Amniotic epithelial cell (primary cell): ENCODE data around the gene ANO2.
"Not testable (repeated sequence)": the region's sequence is repeated elsewhere in the genome, so short reads cannot be mapped to it uniquely, and the experiment has no call there.

Experiments used
- DNase-seq: peaks from one replicate; pipeline ENCODE4 v3.0.0-alpha.2; 2010; ENCODE audit warnings: low read depth

Gene ANO2

DNA sequence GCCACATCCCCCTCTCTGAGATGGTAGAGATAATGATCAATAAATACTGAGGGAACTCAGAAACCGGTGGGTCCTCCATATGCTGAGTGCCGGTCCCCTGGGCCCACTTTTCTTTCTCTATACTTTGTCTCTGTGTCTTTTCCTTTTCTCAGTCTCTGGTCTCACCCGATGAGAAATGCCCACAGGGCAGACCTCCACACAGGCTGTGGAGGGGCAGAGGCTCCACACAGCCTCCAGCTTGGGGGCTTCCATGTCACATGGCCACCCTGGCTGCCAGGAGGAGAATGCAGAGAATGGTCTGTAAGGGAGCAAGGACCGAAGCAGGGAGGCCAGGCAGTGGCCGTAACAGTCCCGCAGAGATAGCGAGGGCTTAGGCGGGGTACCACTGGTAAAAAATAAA lies 407.3 kb downstream of the ANO2 start:
- DNase-seq, result no peak

DNA sequence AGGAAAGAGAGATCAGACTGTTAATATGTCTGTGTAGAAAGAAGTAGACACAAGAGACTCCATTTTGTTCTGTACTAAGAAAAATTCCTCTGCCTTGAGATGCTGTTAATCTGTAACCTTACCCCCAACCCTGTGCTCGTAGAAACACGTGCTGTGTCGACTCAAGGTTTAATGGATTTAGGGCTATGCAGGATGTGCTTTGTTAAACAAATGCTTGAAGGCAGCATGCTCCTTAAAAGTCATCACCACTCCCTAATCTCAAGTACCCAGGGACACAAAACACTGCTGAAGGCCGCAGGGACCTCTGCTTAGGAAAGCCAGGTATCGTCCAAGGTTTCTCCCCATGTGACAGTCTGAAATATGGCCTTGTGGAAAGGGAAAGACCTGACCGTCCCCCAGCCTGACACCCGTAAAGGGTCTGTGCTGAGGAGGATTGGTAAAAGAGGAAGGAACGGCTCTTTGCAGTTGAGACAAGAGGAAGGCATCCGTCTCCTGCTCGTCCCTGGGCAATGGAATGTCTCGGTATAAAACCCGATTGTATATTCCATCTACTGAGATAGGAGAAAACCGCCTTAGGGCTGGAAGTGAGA lies 407.9 kb downstream of the ANO2 start:
- not testable (repeated sequence) for DNase-seq

DNA sequence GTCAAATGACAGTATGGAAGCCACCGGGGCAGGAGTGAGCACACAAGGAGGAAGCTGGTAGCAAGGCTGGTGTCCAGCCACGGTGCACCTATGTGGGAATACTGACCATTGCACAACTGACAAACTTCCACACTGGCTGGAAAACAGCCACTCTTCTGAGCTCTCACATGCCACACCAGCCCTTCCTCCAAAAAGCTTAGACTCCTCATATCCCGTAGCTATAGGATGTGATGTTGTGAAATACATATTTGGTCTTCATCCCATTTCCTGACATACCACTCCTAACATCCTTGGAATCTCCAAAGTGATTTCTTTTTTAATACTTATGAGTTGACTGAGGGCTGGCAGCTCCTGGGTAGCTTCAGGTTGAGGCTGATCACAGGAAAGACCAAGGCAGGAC lies 409.5 kb downstream of the ANO2 start:
- DNase-seq, result no peak

- no peak for DNase-seq
Measured at GRCh38 chr12:5534426-5535199, 410.4 kb downstream of the ANO2 start.

DNA sequence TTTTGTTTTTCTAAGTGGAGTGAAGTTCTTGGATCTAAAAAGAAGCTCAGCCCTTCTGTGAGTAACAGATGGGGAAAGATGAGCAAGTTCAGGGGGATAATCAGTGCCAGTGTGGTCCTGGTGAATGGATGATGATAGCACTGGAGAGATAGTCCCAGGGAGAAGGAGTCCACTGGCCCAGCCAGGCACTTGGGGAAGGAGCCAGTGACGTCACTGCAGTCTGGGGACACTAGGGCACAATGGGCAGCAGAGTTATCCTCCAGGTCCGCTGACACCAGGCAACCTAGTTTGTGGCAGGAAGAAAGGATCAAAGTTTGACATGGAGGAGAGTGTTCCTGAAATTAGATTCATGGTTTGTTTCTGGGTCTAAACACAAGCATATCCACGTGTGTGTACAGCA lies 411.7 kb downstream of the ANO2 start:
- no peak for DNase-seq

DNA sequence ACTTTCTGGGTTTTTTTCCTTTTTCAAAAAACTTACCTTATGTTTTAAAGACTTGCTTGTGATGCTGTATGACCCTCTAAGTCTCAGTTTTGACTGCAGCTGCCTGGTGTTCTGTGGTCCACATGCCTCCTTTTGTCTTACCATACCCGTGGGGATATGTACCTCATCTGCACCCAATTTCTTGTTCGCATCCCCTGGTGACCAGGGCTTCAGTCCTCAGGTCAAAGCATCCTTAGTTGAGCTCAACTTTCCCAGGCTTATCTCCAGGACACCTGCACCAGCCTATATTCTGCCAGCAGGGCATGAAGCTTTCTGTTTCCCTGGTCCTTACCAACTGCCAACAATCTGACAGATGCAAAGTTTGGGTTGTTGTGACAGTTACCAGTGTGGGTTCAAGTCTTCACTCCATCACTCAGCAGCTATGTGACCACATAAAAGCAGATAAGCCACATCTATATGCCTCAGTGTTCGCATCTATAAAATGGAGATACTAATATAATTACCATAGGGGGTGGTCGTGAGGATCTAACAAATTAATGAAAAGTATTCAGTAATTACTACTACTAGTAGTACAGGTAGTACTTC lies 419.2 kb downstream of the ANO2 start:
- DNase-seq, result no peak

DNA sequence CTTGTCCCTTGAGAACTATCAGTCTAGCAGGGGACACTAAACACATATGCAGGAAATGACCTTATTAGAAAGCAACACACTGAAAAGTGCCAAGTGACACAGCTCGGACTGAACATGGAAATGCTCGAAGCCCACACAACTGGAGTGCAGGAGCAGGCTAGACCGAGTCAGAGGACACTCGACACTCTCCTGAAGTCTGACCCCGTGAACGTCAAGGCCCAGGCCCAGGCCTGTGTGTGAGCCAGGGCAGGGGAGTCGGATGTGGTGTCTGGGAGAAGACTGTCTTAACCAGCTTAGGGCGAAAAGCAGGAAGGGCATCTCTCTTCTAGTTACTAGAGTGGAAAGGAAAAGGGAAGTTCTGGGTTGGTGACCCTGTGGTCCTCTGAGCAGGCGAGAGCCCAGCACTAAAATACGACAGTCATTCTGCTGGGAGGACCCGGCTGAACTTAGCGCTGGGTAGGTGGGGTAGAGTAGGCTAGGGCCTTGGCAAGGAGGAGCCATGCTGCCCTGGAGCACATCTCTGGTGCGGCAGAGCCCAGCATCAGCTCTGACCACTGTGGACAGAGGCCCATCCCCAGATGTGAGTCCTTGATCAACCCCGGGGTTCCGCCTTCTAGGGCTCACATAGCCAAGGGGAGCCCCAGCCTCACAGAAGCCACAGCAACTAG lies 420.2 kb downstream of the ANO2 start:
- DNase-seq, result no peak

- DNase-seq, result no peak
Measured at GRCh38 chr12:5524116-5524768, 420.8 kb downstream of the ANO2 start.

DNA sequence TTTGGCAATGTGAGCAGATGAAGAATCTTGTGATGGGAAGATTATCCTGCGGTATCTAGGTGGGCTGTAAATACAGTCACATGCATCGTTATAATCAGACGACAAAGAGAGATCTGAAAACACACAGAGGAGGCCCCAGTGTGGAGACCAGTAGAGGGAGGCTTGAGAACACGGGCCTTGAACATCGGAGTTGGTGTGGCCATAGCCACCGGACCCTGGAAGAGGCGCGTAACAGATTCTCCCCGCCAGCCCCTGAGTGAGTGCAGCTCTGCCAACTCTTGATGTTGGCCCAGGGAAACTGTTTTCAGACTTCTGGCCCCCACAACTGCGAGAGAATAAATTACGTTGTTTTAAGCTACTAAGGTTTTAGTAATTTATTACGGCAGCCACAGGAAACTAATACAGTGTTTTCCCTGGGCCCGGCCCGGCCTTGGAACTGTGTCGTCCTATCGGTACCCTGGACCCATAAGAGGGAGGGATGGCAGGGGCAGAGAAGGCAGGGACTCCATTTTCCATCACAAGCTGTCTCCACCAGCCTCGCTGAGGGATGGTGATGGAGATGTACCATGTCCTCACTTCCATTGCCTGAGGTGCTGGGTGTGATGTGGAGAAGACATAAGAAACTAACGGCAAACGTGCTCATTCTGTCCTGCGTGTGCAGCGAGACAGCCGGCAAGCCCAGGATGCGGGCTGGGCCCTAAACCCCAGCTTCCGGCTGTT lies 421.5 kb downstream of the ANO2 start:
- DNase-seq, result no peak

GRCh38 chr12:5522432-5523335 lies 422.4 kb downstream of the ANO2 start:
- DNase-seq, result no peak

DNA sequence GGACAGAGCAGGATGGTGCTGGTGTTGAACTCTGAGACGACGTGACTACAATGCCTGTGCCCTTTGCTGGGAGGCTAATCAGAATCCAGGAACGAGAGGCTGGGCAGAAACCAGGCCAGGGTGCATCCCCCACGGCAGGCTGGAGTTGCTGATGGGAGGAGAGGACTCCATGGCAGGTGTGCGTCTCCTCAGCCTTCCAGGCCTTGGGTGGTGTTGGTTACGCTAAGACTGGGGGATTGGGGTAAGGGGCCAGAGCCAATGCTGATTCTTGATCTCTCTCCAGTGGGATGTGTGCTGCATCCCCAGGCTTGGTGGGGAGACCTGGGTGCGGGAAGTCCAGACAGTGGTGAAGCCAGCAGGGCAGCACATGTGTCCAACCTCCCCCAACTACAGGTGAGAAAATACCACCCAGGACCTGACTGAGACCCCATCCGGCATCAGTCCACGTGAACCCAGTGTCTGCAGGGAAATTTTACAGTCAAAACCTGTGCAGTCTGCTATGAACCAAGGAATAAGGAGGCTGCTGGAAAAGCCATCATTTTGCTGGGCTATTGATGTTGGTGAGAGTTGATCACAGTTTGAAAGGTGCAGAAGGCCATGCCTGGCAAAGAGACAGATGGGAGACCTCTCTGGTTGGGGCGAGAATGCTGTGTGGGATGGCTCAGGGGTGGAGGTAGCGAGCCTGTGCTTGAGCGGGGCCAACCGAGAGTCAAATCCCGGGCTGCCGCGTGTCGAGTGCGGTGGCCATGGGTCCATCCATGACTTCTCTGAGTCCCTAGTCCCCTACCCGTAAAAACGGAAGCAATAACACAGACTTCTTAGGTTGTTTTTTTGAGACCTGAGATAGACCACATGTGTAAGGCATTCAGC lies 423.4 kb downstream of the ANO2 start:
- no peak for DNase-seq

- DNase-seq, result no peak
Measured at GRCh38 chr12:5520831-5521230, 424.2 kb downstream of the ANO2 start.

DNA sequence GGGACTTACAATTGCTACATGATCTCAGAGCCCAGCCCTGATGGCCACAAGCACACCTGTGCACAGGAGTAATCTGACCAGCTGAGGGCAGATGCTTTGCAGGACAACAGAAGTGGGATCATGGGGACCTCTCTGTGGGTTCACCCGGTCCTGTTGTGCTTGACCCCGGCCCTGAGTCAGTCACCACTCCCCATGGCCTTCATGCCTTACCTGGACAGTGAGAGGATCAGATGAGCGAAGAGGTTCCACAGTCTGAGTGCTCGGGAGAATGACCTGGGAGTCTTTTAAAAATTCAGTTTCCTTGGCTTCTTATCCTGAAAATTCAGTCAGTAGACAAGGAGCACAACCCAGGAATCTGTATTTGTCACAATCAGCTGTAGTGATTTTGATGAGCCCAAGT lies 425.0 kb downstream of the ANO2 start:
- DNase-seq, result no peak

GRCh38 chr12:5518584-5519365 lies 426.3 kb downstream of the ANO2 start:
- DNase-seq, result no peak

GRCh38 chr12:5516371-5517241 lies 428.5 kb downstream of the ANO2 start:
- no peak for DNase-seq

DNA sequence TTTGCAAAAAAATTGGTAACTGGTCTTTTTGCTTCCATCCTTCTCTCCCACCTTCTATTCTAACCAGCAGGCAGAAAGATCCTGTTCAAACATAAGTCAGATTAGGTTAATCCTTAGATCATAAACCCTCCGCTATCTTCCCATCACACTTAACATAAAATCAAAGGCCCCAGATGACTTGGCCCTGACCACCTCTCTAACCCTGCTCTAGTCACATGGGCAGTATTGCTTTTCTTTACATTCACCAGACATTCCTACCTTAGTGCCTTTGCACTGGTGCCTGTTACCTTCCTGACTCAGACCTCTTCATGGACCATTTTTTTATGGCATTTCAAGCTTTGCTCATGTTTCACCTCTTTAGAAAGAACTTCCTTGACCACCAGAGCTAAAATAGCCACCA lies 429.6 kb downstream of the ANO2 start:
- no peak for DNase-seq

GRCh38 chr12:5514545-5514944 lies 430.5 kb downstream of the ANO2 start:
- no peak for DNase-seq

- no peak for DNase-seq
Measured at GRCh38 chr12:5514016-5514415, 431.0 kb downstream of the ANO2 start.
